H1 (cell line): ENCODE data around the gene MCC. TPM values are rescaled to one million over a fixed set of nuclear protein-coding genes. Genes with fewer than 3 reads are reported as not detected.

Experiments
- CTCF ChIA-PET: fragments of 300-600 bp; sonication (Branson Sonifier 250); formaldehyde crosslinking; loops from one replicate; lab custom pipeline; 2021; ENCODE audit not compliant: partially characterized antibody; lab: Charles Lee
- POLR2A ChIA-PET: fragments of 300-600 bp; sonication (Branson Sonifier 250); formaldehyde crosslinking; loops from one replicate; lab custom pipeline; 2021; ENCODE audit warnings: inconsistent platforms; ENCODE audit not compliant: partially characterized antibody; lab: Charles Lee
- DNase-seq, 2 experiments: peaks; one replicate each; pipeline versions ENCODE4 v3.0.0 to v3.0.0-alpha.2; 2010 to 2022; ENCODE audit warnings: low spot score in 2 of 2, low read depth in 1 of 2, mixed read lengths in 1 of 2
- FAIRE-seq: peaks from 2 replicates; lab custom pipeline; 2011; peaks lifted over from hg19 to GRCh38; lab: Jason Lieb, UNC
- H2AFZ ChIP-seq: 2 replicates; pipeline ENCODE4 v1.8.1; 2012; ENCODE audit warnings: low read length, inconsistent platforms
- H2AK5ac ChIP-seq: 2 replicates; pipeline ENCODE4 v1.6.1; 2013; ENCODE audit warnings: low read depth, low read length
- H2BK120ac ChIP-seq: replicated peaks from 2 replicates; pipeline ENCODE3; 2013; ENCODE audit warnings: low read depth, low read length, inconsistent platforms
- H2BK12ac ChIP-seq: 2 replicates; pipeline ENCODE4 v1.6.1; 2013; ENCODE audit warnings: low read depth, low read length
- H2BK15ac ChIP-seq: 2 replicates; pipeline ENCODE4 v1.6.1; 2013; ENCODE audit warnings: low read length
- H2BK20ac ChIP-seq: 2 replicates; pipeline ENCODE4 v1.6.1; 2013; ENCODE audit warnings: low read length
- H2BK5ac ChIP-seq: 2 replicates; pipeline ENCODE4 v1.6.1; 2013; ENCODE audit warnings: low read depth, low read length
- H3K14ac ChIP-seq: 2 replicates; pipeline ENCODE4 v1.6.1; 2013; ENCODE audit warnings: inconsistent platforms; ENCODE audit not compliant: insufficient read length
- H3K18ac ChIP-seq: 2 replicates; pipeline ENCODE4 v1.6.1; 2013; ENCODE audit warnings: low read length; ENCODE audit errors: extremely low read depth
- H3K23ac ChIP-seq: 2 replicates; pipeline ENCODE4 v1.6.1; 2013; ENCODE audit warnings: inconsistent platforms; ENCODE audit not compliant: insufficient read length
- H3K23me2 ChIP-seq: 2 replicates; pipeline ENCODE4 v1.6.1; 2013; ENCODE audit warnings: low read depth, low read length
- H3K27ac ChIP-seq: 2 replicates; pipeline ENCODE4 v1.6.1; 2011; ENCODE audit warnings: low read depth, low read length, inconsistent platforms
- H3K27me3 ChIP-seq, 4 experiments: replicated peaks in 1 of 4; 1 replicate in 1 of 4; 2 replicates in 3 of 4; pipeline versions ENCODE4 v1.6.1 to v1.8.1; 2011 to 2013; ENCODE audit warnings: low read length in 3 of 4, mild to moderate bottlenecking in 3 of 4, inconsistent platforms in 2 of 4, mixed read lengths in 2 of 4, moderate library complexity in 1 of 4; ENCODE audit not compliant: control insufficient read depth in 3 of 4, insufficient read depth in 3 of 4; ENCODE audit errors: extremely low read depth in 1 of 4
- H3K36me3 ChIP-seq, 4 experiments: 2 replicates each; pipeline versions ENCODE4 v1.6.1 to v1.8.1; 2011 to 2013; ENCODE audit warnings: mild to moderate bottlenecking in 4 of 4, low read length in 3 of 4, moderate library complexity in 2 of 4, control low read depth in 1 of 4, inconsistent platforms in 1 of 4; ENCODE audit not compliant: insufficient read depth in 4 of 4, control insufficient read depth in 2 of 4
- H3K4ac ChIP-seq: replicated peaks from 2 replicates; pipeline ENCODE3; 2013; ENCODE audit warnings: low read length, low read depth, mixed read lengths, inconsistent platforms; ENCODE audit not compliant: insufficient read length
- H3K4me1 ChIP-seq, 4 experiments: replicated peaks in 1 of 4; 1 replicate in 1 of 4; 2 replicates in 3 of 4; pipeline versions ENCODE4 v1.6.1 to v1.8.1; 2011 to 2013; ENCODE audit warnings: low read length in 3 of 4, inconsistent platforms in 2 of 4, mixed read lengths in 1 of 4; ENCODE audit not compliant: insufficient read depth in 4 of 4, control insufficient read depth in 3 of 4
- H3K4me2 ChIP-seq, 2 experiments: 2 replicates each; pipeline versions ENCODE4 v1.6.1 to v1.8.1; 2011 to 2013; ENCODE audit warnings: low read depth in 2 of 2, low read length in 2 of 2, control low read depth in 1 of 2, inconsistent platforms in 1 of 2, mild to moderate bottlenecking in 1 of 2; ENCODE audit not compliant: insufficient read depth in 1 of 2
- H3K4me3 ChIP-seq, 4 experiments: fragments of 200-600, 300-600 bp in 1 of 4; sonication (generic), shearing (Covaris generic), sonication (Bioruptor Twin) in 1 of 4; 2 replicates each; pipeline versions ENCODE4 v1.5.1 to v1.8.1; 2011 to 2016; ENCODE audit warnings: low read length in 4 of 4, low read depth in 3 of 4, control low read depth in 2 of 4, inconsistent platforms in 2 of 4, mild to moderate bottlenecking in 2 of 4, mixed read lengths in 1 of 4, moderate library complexity in 1 of 4; ENCODE audit not compliant: insufficient read depth in 2 of 4; ENCODE audit errors: extremely low read depth in 1 of 4
- H3K56ac ChIP-seq: replicated peaks from 2 replicates; pipeline ENCODE3; 2013; ENCODE audit warnings: low read depth, mild to moderate bottlenecking, mixed read lengths, low read length, inconsistent platforms; ENCODE audit not compliant: insufficient read length
- H3K79me1 ChIP-seq: 2 replicates; pipeline ENCODE4 v1.6.1; 2013; ENCODE audit warnings: low read depth, low read length, control low read depth
- H3K79me2 ChIP-seq, 2 experiments: 2 replicates each; pipeline versions ENCODE4 v1.6.1 to v1.8.1; 2012 to 2013; ENCODE audit warnings: low read length in 2 of 2, mild to moderate bottlenecking in 2 of 2, inconsistent platforms in 1 of 2; ENCODE audit not compliant: insufficient read depth in 2 of 2, control insufficient read depth in 1 of 2
- H3K9ac ChIP-seq, 4 experiments: replicated peaks in 1 of 4; 1 replicate in 1 of 4; 2 replicates in 3 of 4; pipeline versions ENCODE4 v1.6.1 to v1.8.1; 2011 to 2013; ENCODE audit warnings: low read depth in 3 of 4, low read length in 3 of 4, control low read depth in 2 of 4, mild to moderate bottlenecking in 2 of 4, moderate library complexity in 2 of 4, inconsistent platforms in 1 of 4; ENCODE audit errors: extremely low read depth in 1 of 4
- H3K9me3 ChIP-seq, 2 experiments: 2 replicates each; pipeline versions ENCODE4 v1.6.1 to v1.8.1; 2012 to 2013; ENCODE audit warnings: mild to moderate bottlenecking in 2 of 2, moderate library complexity in 2 of 2, control low read depth in 1 of 2, inconsistent platforms in 1 of 2, low read depth in 1 of 2, low read length in 1 of 2, mixed read lengths in 1 of 2; ENCODE audit not compliant: insufficient read depth in 2 of 2
- H4K20me1 ChIP-seq, 2 experiments: replicated peaks in 1 of 2; 2 replicates each; pipeline versions ENCODE3 to v1.8.1; 2011 to 2013; ENCODE audit warnings: inconsistent platforms in 2 of 2, low read length in 2 of 2, mild to moderate bottlenecking in 1 of 2; ENCODE audit not compliant: insufficient read depth in 2 of 2, control insufficient read depth in 1 of 2
- H4K5ac ChIP-seq: 2 replicates; pipeline ENCODE4 v1.6.1; 2013; ENCODE audit warnings: low read length, low read depth, mixed read lengths, inconsistent platforms; ENCODE audit not compliant: insufficient read length
- H4K8ac ChIP-seq: 2 replicates; pipeline ENCODE4 v1.8.0; 2013; ENCODE audit warnings: mild to moderate bottlenecking, moderate library complexity, low read length, inconsistent platforms; ENCODE audit not compliant: insufficient read depth; ENCODE audit errors: extremely low read depth
- H4K91ac ChIP-seq: replicated peaks from 2 replicates; pipeline ENCODE3; 2013; ENCODE audit warnings: low read length, mixed read lengths, inconsistent platforms; ENCODE audit not compliant: insufficient read length
- ASH2L ChIP-seq: fragments of 200-600, 300-600 bp; sonication (generic); IDR thresholded peaks from one replicate; pipeline ENCODE4 v1.7.1; 2017; ENCODE audit warnings: low read length
- BCL11A ChIP-seq, 2 experiments: IDR thresholded peaks; one replicate each; pipeline ENCODE4 v1.6.1; 2011; ENCODE audit warnings: low read depth in 2 of 2, low read length in 2 of 2, mild to moderate bottlenecking in 2 of 2
- CHD1 ChIP-seq: IDR thresholded peaks from 2 replicates; pipeline ENCODE4 v1.6.1; 2012; ENCODE audit warnings: low read depth, low read length, improper control_type of control experiment
- EP300 ChIP-seq, 2 experiments: IDR thresholded peaks; 1 replicate in 1 of 2; 2 replicates in 1 of 2; pipeline ENCODE4 v1.6.1; 2011 to 2012; ENCODE audit warnings: low read depth in 2 of 2, low read length in 2 of 2, mild to moderate bottlenecking in 2 of 2, borderline replicate concordance in 1 of 2, inconsistent platforms in 1 of 2, moderate library complexity in 1 of 2
- GABPA ChIP-seq: IDR thresholded peaks from 2 replicates; pipeline ENCODE4 v1.6.1; 2011; ENCODE audit warnings: mild to moderate bottlenecking, low read length, moderate library complexity, borderline replicate concordance; ENCODE audit not compliant: insufficient read depth
- POLR2AphosphoS5 ChIP-seq: IDR thresholded peaks from 2 replicates; pipeline ENCODE4 v1.6.1; 2011; ENCODE audit warnings: low read depth, low read length
- RAD21 ChIP-seq, 2 experiments: IDR thresholded peaks in 1 of 2; conservative IDR thresholded peaks in 1 of 2; 2 replicates each; pipeline ENCODE4 v1.6.1; 2011; ENCODE audit warnings: low read depth in 2 of 2, low read length in 2 of 2, improper control_type of control experiment in 1 of 2, inconsistent platforms in 1 of 2, mild to moderate bottlenecking in 1 of 2, moderate library complexity in 1 of 2
- SIRT6 ChIP-seq: IDR thresholded peaks from one replicate; pipeline ENCODE4 v1.7.1; 2012; ENCODE audit warnings: low read length, inconsistent platforms
- SIX5 ChIP-seq: IDR thresholded peaks from 2 replicates; pipeline ENCODE4 v1.6.1; 2011; ENCODE audit warnings: mild to moderate bottlenecking, low read depth, low read length
- SP1 ChIP-seq: IDR thresholded peaks from 2 replicates; pipeline ENCODE4 v1.6.1; 2011; ENCODE audit warnings: low read depth, low read length
- SP4 ChIP-seq: IDR thresholded peaks from 2 replicates; pipeline ENCODE4 v1.6.1; 2012; ENCODE audit warnings: low read length, inconsistent platforms
- TEAD4 ChIP-seq: IDR thresholded peaks from 2 replicates; pipeline ENCODE4 v1.6.1; 2012; ENCODE audit warnings: low read depth, low read length, inconsistent platforms, mixed read lengths
- WGBS, 2 experiments: shearing (Covaris generic) in 1 of 2; methylation state at CpG; one replicate each; pipeline versions ENCODE4 v1.1.6 to v1.1.7; 2013 to 2015; ENCODE audit warnings: low lambda C conversion rate in 2 of 2, mixed read lengths in 2 of 2, inconsistent platforms in 1 of 2, low coverage in 1 of 2, missing lambda C conversion rate in 1 of 2; ENCODE audit not compliant: insufficient replicate concordance in 2 of 2, insufficient coverage in 1 of 2, insufficient read length in 1 of 2; ENCODE audit errors: extremely low coverage in 1 of 2, missing lambda C conversion rate in 1 of 2; 5-methylcytosine and 5-hydroxymethylcytosine counted together
- polyA plus RNA-seq, 7 experiments: library from polyadenylated mRNA; depleted of rRNA in 3 of 7; stranded (reverse) in 5 of 7; unstranded in 2 of 7; fragments of >200 nt in 5 of 7; fragments of 200-250 nt in 2 of 7; gene quantifications; 1 replicate in 5 of 7; 2 replicates in 1 of 7; 4 replicates in 1 of 7; pipeline versions ENCODE4 v1.2.1 to v1.2.3, GENCODE V29; 2011 to 2013; ENCODE audit warnings: missing spikeins in 2 of 7, mixed read lengths in 2 of 7
- total RNA-seq: library from RNA; stranded (reverse); fragmentation: NEBNext Ultra II Directional; extraction: Animal tissue kit (Norgen Biotek cat#: 25700); gene quantifications from 2 replicates; pipeline ENCODE4 v1.2.1, GENCODE V29; 2021

Gene MCC
- total and polyA plus RNA-seq, 2 of the 8 experiments (the other 6 are each of a cell fraction or from before 2014, with no cell fraction given), result 2.6 to 18.3 TPM

DNA sequence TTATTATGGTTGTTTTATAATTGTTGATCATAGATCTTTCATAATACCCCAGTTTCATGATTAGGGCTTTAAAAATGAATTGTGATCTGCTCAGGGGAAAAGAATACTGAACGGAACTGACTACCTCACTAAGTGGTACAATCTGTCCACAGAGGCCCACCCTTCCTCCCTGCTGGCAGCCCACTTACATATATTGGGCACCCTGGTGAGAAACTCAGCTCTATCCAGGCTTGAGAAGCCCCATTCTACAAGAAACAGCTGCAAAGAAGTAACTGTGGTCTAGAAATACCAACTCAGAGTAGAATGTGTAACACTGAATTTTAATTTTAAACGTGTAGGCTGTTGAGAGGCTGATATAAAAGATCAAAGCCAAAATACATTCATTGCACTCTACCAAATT is 100.4 kb downstream of the MCC start:
- Histone ChIP-seq H2BK5ac (no peak overlapping the region), H3K4me3 (no peak overlapping the region), H2BK15ac (no peak overlapping the region), H2AFZ (no peak overlapping the region), H2AK5ac (no peak overlapping the region), H3K27ac (no peak overlapping the region), H3K4me1 (no peaks in the 10 kb centered on the region), H2BK20ac (no peak overlapping the region), H3K23me2 (no peaks in the 10 kb centered on the region), H4K5ac (no peak overlapping the region), H3K14ac (no peak overlapping the region), H3K36me3 (no peaks in the 10 kb centered on the region), H3K18ac (no peak overlapping the region), H4K91ac (no peak overlapping the region), H3K9me3 (no peaks in the 10 kb centered on the region), H3K23ac (no peak overlapping the region), H2BK120ac (no peak overlapping the region), H4K8ac (no peak overlapping the region), H3K56ac (no peak overlapping the region), H2BK12ac (no peak overlapping the region), H3K4me2 (no peak overlapping the region), H4K20me1 (no peaks in the 10 kb centered on the region), H3K9ac (no peak overlapping the region), H3K79me1 (no peaks in the 10 kb centered on the region), H3K79me2 (no peaks in the 10 kb centered on the region), H3K4ac (no peak overlapping the region), H3K27me3 (no peaks in the 10 kb centered on the region)
- ChIA-PET POLR2A (no interaction called here), CTCF (interaction anchor here (1.0 to 6.0 kb wide), 4 partner anchors 9 to 215 kb away, joined by 3 to 47 read pairs (median 3); partner anchors contain the start of gene MCC)
- 87% methylated on average over 2 of the region's 2 CpGs; no CpG with 5 or more reads in 1 of the 2 experiments for WGBS, 2 experiments
- DNase-seq (no peak), FAIRE-seq (no peak)
- TF ChIP-seq SIRT6, result no peak
- no peak for TF ChIP-seq BCL11A (IDR thresholded peaks at IDR 0.05; ENCODE audit: low read depth in 2 of 2, low read length in 2 of 2)
- TF ChIP-seq GABPA, result no peak
- TF ChIP-seq TEAD4, result no peak
- no peak for TF ChIP-seq RAD21 (IDR thresholded peaks at IDR 0.05 in 1 of 2, conservative IDR thresholded peaks at IDR 0.05 in 1 of 2; ENCODE audit: low read depth in 2 of 2, low read length in 2 of 2)
- TF ChIP-seq ASH2L, result no peak
- TF ChIP-seq SIX5, result no peak
- TF ChIP-seq CHD1, result no peak
- no peak for TF ChIP-seq SP1
- TF ChIP-seq SP4, result no peak
- TF ChIP-seq POLR2AphosphoS5, result no peak
- TF ChIP-seq EP300 (IDR thresholded peaks at IDR 0.05; ENCODE audit: borderline replicate concordance in 1 of 2, low read depth in 2 of 2, low read length in 2 of 2), result no peak
